ENCODE results near the gene KLHL35.

The KLHL35 gene

GRCh38 chr11:75442161-75442885 lies 9.3 kb upstream of the KLHL35 start:
- no peak for TF ChIP-seq CTCF (IDR thresholded peaks at IDR 0.05)

- TF ChIP-seq CTCF (IDR thresholded peaks at IDR 0.05): no peak
These were observed 8.8 kb upstream of the KLHL35 start for GRCh38 chr11:75441804-75442132.

- TF ChIP-seq CTCF (IDR thresholded peaks at IDR 0.05): no peak
These were observed 8.2 kb upstream of the KLHL35 start for GRCh38 chr11:75440960-75441803.

DNA sequence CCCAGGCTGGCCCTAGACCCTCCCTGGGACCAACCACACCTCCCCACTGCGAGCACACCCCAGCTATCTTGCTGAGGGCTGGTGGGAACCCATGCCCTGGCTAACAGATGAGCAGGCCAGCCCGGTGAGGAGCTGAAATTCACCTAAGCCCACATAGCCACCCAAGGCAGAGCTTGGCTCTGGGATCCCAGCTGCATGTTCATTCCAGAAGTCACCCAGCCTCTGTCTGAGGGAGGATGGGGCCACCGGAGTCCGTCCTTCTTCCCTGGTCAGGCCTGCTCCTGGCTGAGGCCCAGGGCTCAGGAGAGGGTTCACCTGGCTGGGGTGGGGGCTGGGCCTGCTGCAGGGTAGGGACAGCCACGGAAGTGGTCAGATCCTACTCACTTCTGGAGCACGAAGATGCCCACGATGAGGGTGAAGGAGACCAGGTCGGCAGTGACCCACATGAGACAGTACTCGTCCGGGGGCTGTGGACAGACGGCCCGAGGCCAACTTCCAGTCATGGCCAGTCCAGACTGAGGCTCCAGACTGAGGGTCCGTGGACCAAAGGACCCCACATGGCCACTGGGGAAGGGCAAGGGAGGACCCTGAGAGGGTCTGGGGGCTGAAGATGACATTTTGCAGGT lies 6.6 kb upstream of the KLHL35 start:
- TF ChIP-seq CTCF (IDR thresholded peaks at IDR 0.05): no peak

- TF ChIP-seq CTCF (IDR thresholded peaks at IDR 0.05): no peak
These were observed 6.0 kb upstream of the KLHL35 start for GRCh38 chr11:75439026-75439425.

DNA sequence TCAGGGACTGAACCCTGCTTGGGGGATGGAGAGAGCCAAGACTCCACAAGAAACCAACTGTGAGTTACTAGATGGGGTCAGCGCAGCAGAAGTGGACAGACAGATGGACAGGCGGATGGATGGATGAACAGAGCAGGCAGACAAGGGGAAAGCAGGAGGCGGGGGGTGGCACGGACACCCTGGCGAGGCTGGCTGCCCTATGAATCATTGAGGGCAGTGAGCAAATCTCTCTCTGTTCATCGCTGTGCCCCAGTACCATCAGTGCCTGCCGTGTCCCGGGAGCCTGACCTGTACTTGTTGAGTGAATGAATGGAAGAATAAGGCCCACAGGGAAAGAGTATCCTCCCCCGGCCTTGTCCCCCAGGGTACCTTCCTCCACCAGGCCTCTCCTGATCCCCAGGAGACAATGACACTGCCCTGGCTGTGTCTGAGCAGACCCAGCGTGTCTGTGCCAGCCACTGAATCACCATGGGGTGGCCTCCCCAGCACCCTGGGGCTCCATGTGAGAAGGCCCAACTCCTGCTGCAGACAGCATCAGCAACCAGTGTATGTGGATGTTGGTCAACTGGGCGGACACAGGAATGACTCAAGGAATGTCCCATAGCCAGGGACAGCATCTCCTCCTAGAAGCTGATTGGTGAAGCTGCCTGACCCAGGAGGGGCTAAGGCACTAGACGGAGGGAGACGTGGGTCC lies 5.1 kb upstream of the KLHL35 start:
- no peak for TF ChIP-seq CTCF (IDR thresholded peaks at IDR 0.05)

GRCh38 chr11:75436806-75437205 lies 3.8 kb upstream of the KLHL35 start:
- no peak for TF ChIP-seq CTCF (IDR thresholded peaks at IDR 0.05)
